ENCODE results near the gene UBE2E2.

UBE2E2 gene

DNA sequence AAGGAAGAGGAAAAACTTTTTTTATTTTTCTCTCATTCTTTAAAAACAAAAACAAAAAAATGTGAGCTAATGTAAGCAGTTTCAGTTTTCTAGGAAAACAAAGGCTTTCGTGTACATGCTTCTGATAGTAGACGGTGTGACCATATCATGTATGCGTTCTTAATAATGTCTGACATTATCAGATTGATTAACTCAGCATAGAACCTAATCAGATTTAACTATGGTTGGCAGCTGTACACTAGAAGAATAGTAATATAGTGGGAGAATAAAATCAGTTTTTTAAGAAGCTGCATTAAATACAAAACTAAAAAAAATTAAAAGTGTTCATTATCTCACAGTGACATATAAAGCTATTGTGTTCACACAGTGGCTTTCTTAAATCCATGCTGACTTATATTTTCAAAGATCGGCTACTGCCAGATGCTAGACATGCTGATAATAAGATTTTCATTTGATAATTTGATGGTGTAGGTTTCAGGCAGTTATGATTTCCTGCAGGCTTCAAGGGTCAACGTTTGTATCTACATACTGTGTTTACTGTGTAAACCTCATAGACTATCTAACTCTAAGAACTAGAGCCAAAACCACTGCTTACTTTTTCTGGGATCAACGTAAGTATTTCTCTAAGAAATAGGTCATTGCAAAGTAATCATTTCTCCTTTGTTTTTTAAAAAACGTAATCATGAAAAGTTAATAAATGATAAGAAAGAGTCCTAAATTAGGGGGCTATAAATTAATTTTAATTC, 74.0 kb downstream of the UBE2E2 start:
- no peak for DNase-seq (ENCODE audit: low spot score)

GRCh38 chr3:23277688-23278087, 74.6 kb downstream of the UBE2E2 start:
- no peak for DNase-seq (ENCODE audit: low spot score)

DNA sequence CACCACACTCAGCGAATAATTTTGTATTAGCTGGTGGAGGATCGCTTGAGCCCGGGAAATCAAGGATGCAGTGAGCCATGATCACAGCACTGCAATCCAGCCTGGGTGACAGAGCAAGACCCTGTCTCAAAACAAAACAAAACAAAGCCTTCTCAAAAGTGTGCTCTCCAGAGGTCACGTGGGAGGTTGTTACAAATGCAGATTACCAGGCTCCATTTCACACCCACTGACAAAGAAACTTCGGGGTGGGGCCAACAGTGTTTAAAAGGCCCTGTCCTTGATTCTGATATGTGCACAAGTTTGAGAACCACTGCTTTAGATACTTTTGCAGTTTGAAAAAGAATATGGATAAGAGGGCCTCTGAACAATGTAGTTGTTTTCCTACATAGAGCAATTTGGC, 80.5 kb downstream of the UBE2E2 start:
- DNase-seq (ENCODE audit: low spot score), result no peak

- no peak for DNase-seq (ENCODE audit: low spot score)
These were observed 85.2 kb downstream of the UBE2E2 start for GRCh38 chr3:23288286-23288685.

DNA sequence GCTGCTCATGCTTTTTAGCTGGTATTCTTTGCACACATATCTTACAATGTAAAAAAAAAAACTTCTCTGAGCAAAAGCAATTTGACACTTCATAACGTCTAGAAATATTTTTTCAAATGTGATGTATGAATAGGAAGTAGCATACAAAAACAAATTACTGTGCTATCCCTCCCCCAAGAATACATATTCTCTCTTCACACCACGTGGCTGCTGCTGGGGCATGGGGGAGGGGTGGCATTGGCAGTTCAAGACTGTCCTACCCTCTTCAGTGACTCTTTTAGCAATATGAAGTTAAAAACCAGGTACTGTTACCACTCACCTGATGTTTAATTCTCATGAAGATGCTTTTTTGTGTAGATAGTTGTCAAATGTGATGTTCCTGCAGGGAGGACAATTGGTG, 85.6 kb downstream of the UBE2E2 start:
- DNase-seq (ENCODE audit: low spot score), result no peak

GRCh38 chr3:23292432-23292831, 89.3 kb downstream of the UBE2E2 start:
- no peak for DNase-seq (ENCODE audit: low spot score)

DNA sequence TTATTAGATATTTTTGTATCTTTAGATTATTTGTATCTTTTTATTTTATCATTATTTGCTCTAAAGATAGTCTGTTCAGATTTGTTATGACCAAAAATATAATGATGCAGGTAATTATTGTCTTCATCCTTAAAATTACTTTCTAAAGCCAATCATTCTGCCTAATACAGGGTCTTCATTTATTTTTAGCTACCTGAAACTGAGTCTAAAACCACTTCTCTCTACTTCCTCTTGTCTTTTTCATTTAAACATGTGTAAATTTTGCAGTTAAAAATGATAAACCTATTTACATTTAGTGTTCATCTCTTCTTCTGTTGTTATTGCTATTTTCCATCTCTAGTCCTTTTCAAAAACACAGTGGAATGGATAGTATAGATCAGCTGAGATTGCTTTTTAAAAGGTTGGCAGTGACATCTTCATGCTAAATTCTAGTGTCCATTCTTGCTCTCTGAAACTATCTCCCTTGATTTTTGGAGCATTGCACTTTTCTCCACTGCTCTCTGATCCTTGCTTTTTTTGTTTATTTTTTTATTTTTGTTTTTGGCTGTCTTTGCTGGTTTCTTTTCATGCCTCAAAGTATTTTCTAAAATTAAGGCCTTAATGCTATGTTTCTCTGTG, 91.8 kb downstream of the UBE2E2 start:
- DNase-seq (ENCODE audit: low spot score), result no peak

DNA sequence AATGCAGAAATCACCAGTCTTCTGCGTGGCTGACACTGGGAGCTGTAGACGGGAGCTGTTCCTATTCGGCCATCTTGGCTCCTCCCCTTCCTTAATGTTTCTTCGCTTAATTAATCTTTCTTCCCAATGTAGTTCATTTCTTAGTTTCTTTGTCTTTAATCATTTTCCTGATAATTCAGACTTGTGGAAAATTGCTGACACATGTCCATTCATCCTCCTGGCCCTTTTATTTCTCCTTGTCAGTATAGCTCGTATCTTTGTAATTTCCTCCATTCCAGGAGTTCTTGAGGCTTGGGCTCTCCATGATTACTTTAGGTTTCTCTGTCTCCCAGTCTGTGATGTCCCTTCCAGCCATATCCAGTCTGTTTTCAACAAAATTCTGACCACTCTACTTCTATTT, 98.7 kb downstream of the UBE2E2 start:
- DNase-seq (ENCODE audit: low spot score), result no peak

GRCh38 chr3:23302271-23302670, 99.1 kb downstream of the UBE2E2 start:
- DNase-seq (ENCODE audit: low spot score), result no peak

DNA sequence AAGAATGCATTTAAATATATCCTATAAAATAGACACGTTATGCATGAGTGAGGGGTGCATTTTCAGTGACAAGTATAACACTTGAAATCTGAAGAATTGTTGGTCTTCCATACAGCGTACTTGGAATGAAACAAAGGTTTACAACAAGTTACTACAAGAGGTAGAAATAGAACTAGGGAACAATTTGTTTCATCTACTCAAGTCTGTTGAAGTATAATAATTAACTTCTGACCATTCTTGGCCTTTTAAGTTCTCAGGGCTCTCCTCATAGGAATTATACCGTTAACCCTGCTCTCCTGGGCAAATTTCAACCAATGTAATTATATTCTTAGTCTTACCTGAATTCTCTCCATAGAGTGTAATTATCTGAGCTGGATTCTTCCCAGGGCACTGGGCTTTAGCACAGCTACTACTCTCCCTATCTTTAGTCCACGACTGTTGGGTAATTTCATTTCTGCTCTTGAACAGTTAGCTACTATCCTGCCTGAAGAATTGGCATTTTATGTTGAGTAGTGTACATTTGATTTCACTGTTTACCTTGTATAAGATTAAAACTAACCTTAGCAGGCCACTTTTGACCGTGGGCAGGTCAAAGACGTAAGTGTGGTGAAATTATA, 100.6 kb downstream of the UBE2E2 start:
- DNase-seq (ENCODE audit: low spot score), result no peak

GRCh38 chr3:23304424-23304823, 101.3 kb downstream of the UBE2E2 start:
- no peak for DNase-seq (ENCODE audit: low spot score)

- DNase-seq (ENCODE audit: low spot score), result no peak
These were observed 106.0 kb downstream of the UBE2E2 start for GRCh38 chr3:23308986-23309625.

DNA sequence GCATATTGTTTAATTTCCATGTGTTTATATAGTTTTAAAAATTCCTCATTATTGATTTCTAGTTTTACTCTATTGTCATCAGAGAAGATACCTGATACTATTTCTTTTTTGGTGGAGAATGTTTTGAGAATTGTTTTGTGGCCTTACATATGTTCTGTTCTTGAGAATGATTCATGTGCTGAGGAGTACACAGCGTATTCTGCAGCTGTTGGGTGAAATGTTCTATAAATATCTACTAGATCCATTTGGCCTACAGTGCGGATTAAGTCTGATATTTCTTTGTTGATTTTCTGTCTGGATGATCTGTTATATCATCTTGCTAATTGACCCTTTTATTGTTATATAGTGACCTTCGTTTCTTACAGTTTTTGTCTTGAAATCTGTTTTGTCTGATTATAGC, 109.7 kb downstream of the UBE2E2 start:
- DNase-seq (ENCODE audit: low spot score), result no peak

GRCh38 chr3:23314981-23315762, 112.0 kb downstream of the UBE2E2 start:
- no peak for DNase-seq (ENCODE audit: low spot score)

- DNase-seq (ENCODE audit: low spot score), result no peak
These were observed 113.8 kb downstream of the UBE2E2 start for GRCh38 chr3:23316924-23317323.

DNA sequence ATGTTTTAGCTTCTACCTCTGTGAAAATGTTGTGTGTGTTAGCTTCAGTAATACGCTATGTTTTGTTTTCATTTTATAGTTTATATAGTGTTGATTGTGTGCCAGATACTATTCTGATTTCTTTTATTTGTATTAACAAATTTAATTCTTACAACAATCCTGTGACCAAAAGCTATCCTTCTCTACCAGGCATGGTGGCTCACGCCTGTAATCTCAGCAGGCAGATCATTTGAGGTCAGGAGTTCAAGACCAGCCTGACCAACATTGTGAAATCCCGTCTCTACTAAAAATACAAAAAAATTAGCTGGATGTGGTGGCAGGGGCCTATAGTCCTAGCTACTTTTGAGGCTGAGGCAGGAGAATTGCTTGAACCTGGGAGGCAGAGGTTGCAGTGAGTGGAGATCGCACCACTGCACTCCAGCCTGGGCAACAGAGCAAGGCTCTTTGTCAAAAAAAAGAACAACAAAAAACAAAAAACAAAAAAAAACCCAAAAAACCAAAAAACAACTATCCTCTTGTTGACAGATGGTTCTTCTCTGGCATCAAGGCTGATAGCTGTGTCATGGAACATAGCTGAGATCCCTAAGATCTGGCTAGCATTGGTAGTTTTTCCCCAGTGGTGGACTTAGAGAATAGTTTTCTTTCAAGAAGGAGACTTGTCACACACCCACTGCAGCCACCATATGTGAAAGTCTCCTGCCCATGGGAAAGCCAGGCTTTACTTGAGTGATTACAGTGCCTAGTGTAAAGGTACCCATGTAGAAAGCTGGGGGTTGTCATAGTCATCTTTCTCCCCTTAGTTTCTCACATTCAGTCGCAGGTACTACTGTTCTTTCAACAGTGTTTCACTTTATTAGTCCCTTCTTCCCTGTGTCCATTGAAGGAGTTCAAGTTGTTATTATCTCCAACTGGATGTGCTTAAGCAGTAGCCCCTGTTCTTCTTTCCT, 116.5 kb downstream of the UBE2E2 start:
- DNase-seq (ENCODE audit: low spot score), result no peak

DNA sequence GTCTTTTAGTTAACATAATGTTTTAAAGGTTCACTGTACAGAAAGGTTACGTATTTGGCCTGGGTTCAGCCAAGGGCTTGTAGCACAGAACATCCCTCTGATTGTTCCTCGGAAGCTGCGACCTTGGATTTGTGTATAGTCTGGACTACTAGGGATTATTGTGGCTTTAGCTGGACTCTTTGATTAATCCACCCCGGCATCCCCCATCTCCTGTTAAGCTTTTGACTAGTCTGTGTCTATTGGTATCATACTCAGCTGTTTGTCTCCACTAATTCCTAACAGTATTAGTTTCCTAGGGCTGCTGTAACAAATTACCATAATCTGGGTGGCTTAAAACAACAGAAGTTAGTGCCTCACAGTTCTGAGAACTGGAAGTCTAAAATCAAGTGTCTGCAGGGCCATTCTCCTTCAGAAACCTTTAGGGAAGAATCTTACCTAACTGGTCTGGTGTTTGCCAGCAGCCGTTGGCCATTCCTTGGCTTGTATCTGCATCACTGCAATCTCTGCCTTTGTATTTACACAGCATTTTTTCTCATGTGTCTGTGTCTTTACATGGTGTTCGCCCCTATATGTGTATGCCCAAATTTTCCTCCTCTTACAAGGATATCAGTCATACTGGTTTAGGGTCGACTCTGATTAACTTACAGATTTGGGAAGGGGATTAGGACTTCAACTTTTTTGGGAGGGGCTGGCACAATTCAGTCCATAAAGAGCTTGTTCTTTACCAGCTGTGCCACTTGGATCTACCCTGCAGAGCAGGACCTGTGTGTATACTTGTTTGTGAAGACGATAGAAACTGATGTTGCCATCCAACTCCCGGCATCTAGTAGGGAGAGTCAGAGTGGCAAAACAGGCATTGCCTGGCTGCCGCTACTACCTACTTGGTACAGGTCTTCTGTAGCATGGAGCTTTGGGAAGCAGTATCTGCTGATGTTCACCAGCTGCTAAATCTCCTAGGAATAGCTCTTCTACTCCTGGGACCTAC, 117.8 kb downstream of the UBE2E2 start:
- DNase-seq (ENCODE audit: low spot score), result no peak

- DNase-seq (ENCODE audit: low spot score), result no peak
These were observed 121.6 kb downstream of the UBE2E2 start for GRCh38 chr3:23324745-23325144.

GRCh38 chr3:23325466-23326065, 122.4 kb downstream of the UBE2E2 start:
- no peak for DNase-seq (ENCODE audit: low spot score)
